ENCODE data around the gene GPC6.

The GPC6 gene

GRCh38 chr13:94251831-94252608, 1025.4 kb downstream of the GPC6 start:
- Mint-ChIP-seq H3K27ac (no peak overlapping the region), H3K4me1 (no peaks in the 10 kb centered on the region), H3K27me3 (ENCODE audit: low read depth, poor library complexity) (peaks cover 3% of the 10 kb centered on the region), H3K4me3 (no peak overlapping the region), H3K9me3 (peaks cover 9% of the 10 kb centered on the region), H3K36me3 (ENCODE audit: low read depth) (peaks cover 4% of the 10 kb centered on the region)
- TF ChIP-seq, protein P1, sequence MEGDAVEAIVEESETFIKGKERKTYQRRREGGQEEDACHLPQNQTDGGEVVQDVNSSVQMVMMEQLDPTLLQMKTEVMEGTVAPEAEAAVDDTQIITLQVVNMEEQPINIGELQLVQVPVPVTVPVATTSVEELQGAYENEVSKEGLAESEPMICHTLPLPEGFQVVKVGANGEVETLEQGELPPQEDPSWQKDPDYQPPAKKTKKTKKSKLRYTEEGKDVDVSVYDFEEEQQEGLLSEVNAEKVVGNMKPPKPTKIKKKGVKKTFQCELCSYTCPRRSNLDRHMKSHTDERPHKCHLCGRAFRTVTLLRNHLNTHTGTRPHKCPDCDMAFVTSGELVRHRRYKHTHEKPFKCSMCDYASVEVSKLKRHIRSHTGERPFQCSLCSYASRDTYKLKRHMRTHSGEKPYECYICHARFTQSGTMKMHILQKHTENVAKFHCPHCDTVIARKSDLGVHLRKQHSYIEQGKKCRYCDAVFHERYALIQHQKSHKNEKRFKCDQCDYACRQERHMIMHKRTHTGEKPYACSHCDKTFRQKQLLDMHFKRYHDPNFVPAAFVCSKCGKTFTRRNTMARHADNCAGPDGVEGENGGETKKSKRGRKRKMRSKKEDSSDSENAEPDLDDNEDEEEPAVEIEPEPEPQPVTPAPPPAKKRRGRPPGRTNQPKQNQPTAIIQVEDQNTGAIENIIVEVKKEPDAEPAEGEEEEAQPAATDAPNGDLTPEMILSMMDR (IDR thresholded peaks at IDR 0.05) = no peak
- no peak for DNase-seq

DNA sequence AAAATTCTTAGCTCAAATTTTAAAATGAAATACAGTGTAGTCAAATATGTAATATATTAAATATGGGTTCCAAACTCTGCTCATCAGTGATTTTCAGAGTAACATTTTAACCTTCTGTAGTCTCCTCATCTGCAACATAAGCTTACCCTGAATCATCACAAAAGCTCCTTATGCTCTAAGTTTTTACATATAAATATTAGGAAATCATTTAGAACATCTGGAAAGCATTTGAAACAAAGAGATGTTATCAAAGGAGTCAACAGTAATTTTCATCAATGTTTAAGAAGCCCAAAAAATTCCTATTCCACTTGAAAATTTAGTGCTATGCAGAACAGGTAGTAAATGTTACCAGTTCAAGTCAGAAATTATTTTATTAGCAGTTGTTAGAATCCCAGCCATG, 1028.1 kb downstream of the GPC6 start:
- DNase-seq = no peak
- TF ChIP-seq, protein P1 (IDR thresholded peaks at IDR 0.05) = no peak
- no peak overlapping the region for H3K27ac Mint-ChIP-seq
- no peaks in the 10 kb centered on the region for H3K9me3 Mint-ChIP-seq
- H3K4me3 Mint-ChIP-seq = no peak overlapping the region
- no peaks in the 10 kb centered on the region for H3K4me1 Mint-ChIP-seq
- H3K27me3 Mint-ChIP-seq (ENCODE audit: low read depth, poor library complexity) = no peaks in the 10 kb centered on the region
- H3K36me3 Mint-ChIP-seq (ENCODE audit: low read depth) = no peaks in the 10 kb centered on the region

- Mint-ChIP-seq H3K4me1 (no peaks in the 10 kb centered on the region), H3K9me3 (no peaks in the 10 kb centered on the region), H3K4me3 (no peak overlapping the region), H3K36me3 (ENCODE audit: low read depth) (no peaks in the 10 kb centered on the region), H3K27me3 (ENCODE audit: low read depth, poor library complexity) (no peaks in the 10 kb centered on the region), H3K27ac (no peak overlapping the region)
- TF ChIP-seq, protein P1 (IDR thresholded peaks at IDR 0.05) = no peak
- DNase-seq = no peak
These were observed 1030.1 kb downstream of the GPC6 start for GRCh38 chr13:94256721-94257120.

DNA sequence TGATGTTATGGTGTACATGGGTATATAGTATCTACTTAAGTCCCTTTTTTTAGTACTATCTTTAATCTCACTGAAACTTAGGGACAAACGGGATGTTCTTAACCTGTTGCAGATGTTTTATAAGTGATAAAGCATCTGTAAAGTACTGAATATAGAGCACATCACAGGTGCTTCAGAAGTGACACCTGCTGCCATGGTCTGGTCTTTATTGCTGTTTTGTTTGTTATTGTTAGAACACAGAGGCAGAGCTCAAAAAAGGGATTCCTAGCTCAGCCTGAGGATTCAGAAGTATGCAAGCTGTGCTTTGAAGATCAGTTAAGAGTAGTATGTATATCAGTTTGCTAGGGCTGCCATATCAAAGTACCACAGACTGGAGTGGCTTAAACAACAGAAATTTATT, 1033.4 kb downstream of the GPC6 start:
- Mint-ChIP-seq H3K9me3 (no peaks in the 10 kb centered on the region), H3K36me3 (ENCODE audit: low read depth) (no peaks in the 10 kb centered on the region), H3K27me3 (ENCODE audit: low read depth, poor library complexity) (no peaks in the 10 kb centered on the region), H3K4me3 (no peak overlapping the region), H3K27ac (no peak overlapping the region), H3K4me1 (no peaks in the 10 kb centered on the region)
- no peak for DNase-seq
- TF ChIP-seq, protein P1 (IDR thresholded peaks at IDR 0.05) = no peak

DNA sequence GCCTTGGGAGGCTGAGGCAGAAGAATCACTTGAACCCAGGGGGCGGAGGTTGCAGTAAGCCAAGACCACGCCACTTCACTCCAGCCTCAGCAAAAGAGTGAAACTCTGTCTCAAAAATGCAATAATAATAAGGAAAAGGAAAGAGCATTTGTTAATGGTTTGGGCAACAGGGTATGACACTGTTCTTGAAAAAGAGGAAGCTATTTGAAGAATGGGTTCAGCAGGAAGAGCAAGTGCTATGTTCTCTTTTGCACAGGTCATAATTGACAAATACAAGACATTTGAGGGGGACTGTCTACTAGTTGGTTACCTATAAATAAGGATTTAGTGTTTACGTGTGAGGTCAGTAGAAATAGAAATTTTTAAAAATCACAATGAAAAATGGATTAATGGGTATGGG, 1034.6 kb downstream of the GPC6 start:
- TF ChIP-seq, protein P1 (IDR thresholded peaks at IDR 0.05) = no peak
- no peak overlapping the region for H3K27ac Mint-ChIP-seq
- no peaks in the 10 kb centered on the region for H3K9me3 Mint-ChIP-seq
- H3K4me3 Mint-ChIP-seq = no peak overlapping the region
- no peaks in the 10 kb centered on the region for H3K27me3 Mint-ChIP-seq (ENCODE audit: low read depth, poor library complexity)
- no peaks in the 10 kb centered on the region for H3K4me1 Mint-ChIP-seq
- no peaks in the 10 kb centered on the region for H3K36me3 Mint-ChIP-seq (ENCODE audit: low read depth)
- DNase-seq = no peak

DNA sequence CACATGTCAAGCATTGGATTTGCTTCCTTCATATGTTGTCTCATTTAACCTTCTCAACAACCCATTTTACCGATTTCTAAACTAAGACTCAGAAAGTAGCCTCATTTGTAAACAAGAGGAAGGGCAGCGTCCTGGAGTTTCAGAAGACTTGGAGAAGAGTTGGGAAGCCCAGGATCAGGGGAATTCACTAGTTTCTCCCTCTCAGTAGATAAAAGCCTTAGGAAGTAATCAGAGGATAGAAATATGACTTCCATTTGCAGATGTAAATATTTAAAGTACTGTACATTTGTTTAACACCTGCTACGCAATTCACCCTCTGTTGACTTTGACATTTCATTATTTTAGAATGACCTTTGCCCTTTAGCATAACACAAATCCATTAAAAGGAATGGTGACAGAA, 1036.4 kb downstream of the GPC6 start:
- Mint-ChIP-seq H3K4me3 (no peak overlapping the region), H3K4me1 (no peaks in the 10 kb centered on the region), H3K27me3 (ENCODE audit: low read depth, poor library complexity) (no peaks in the 10 kb centered on the region), H3K9me3 (no peaks in the 10 kb centered on the region), H3K27ac (no peak overlapping the region), H3K36me3 (ENCODE audit: low read depth) (no peaks in the 10 kb centered on the region)
- TF ChIP-seq, protein P1 (IDR thresholded peaks at IDR 0.05) = no peak
- no peak for DNase-seq

All from nephron progenitor cell (in vitro differentiated cells).